Kidney (tissue), 14 donors: ENCODE data around the gene GART. TPM values are rescaled to one million over a fixed set of nuclear protein-coding genes. Genes with fewer than 3 reads are reported as not detected.
"Not testable (repeated sequence)": the region's sequence is repeated elsewhere in the genome, so short reads cannot be mapped to it uniquely, and the experiment has no call there.

ENCODE experiments used
- DNase-seq, 5 donors: peaks; one replicate each; pipeline ENCODE4 v3.0.0-alpha.2; 2013 to 2020
- FAIRE-seq: peaks from 2 replicates; lab custom pipeline; 2012; peaks lifted over from hg19 to GRCh38; lab: Jason Lieb, UNC
- H3K27ac ChIP-seq, 2 donors: one replicate each; pipeline ENCODE4 v1.7.0; 2013; ENCODE audit warnings: low read depth in 2 of 2, low read length in 2 of 2, inconsistent platforms in 1 of 2
- H3K27me3 ChIP-seq: one replicate; pipeline ENCODE4 v1.7.1; 2013; ENCODE audit warnings: low read length, inconsistent platforms; ENCODE audit not compliant: control insufficient read depth, insufficient read depth
- H3K36me3 ChIP-seq, 3 donors: one replicate each; pipeline versions ENCODE4 v1.7.0 to v1.7.1; 2013; ENCODE audit warnings: low read length in 3 of 3, control low read depth in 1 of 3, inconsistent platforms in 1 of 3; ENCODE audit not compliant: insufficient read depth in 3 of 3, control insufficient read depth in 2 of 3
- H3K4me1 ChIP-seq, 3 donors: one replicate each; pipeline versions ENCODE4 v1.7.0 to v1.7.1; 2013; ENCODE audit warnings: low read length in 3 of 3, inconsistent platforms in 1 of 3, low read depth in 1 of 3; ENCODE audit not compliant: control insufficient read depth in 2 of 3, insufficient read depth in 2 of 3
- H3K4me3 ChIP-seq, 3 donors: one replicate each; pipeline versions ENCODE4 v1.7.0 to v1.8.1; 2013; ENCODE audit warnings: low read length in 3 of 3, control low read depth in 1 of 3, inconsistent platforms in 1 of 3
- H3K9ac ChIP-seq, 3 donors: one replicate each; pipeline versions ENCODE4 v1.7.0 to v1.7.1; 2013; ENCODE audit warnings: low read length in 3 of 3, control low read depth in 1 of 3, inconsistent platforms in 1 of 3
- H3K9me3 ChIP-seq, 3 donors: one replicate each; pipeline versions ENCODE4 v1.7.0 to v1.7.1; 2013; ENCODE audit warnings: low read length in 3 of 3, control low read depth in 1 of 3, inconsistent platforms in 1 of 3; ENCODE audit not compliant: control insufficient read depth in 2 of 3, insufficient read depth in 1 of 3
- intact Hi-C: fragments of 100-400 bp; cut with DNase I; formaldehyde crosslinking; loops from one replicate; pipeline ENCODE4 v1.11.1; 2022
- polyA plus RNA-seq: library from polyadenylated mRNA; stranded (reverse); fragments of 350-450 nt; fragmentation: Illumina TruSeq; extraction: RNeasy Lipid Tissue Mini Kit (QIAGEN cat#74804); gene quantifications from one replicate; pipeline ENCODE4 v1.2.3, GENCODE V29; 2014; ENCODE audit warnings: low read depth, low replicate concordance; ENCODE audit not compliant: insufficient read depth
- total RNA-seq: library from RNA; stranded (reverse); fragmentation: NEBNext Ultra II Directional; extraction: Animal tissue kit (Norgen Biotek cat#: 25700); gene quantifications from one replicate; pipeline ENCODE4 v1.2.1, GENCODE V29; 2021
- TF ChIP-seq, protein P1 (sequence below): IDR thresholded peaks from 3 replicates; pipeline ENCODE4 v1.5.1; 2012; ENCODE audit warnings: mild to moderate bottlenecking, moderate library complexity, borderline replicate concordance; ENCODE audit not compliant: insufficient read depth; ENCODE audit errors: extremely low read depth
- donor health status: control.
- donor health status: control.
- donor health status: control.
- donor health status: control.
- donor health status: control.
- donor health status: DM: yes; HTN: yes; CAD: no.
- donor health status: Normal renal cell carcinoma (clear cell type).

The GART gene
- total and polyA plus RNA-seq, 2 donors from 2014 or later, result 17.5 to 60.9 TPM

DNA sequence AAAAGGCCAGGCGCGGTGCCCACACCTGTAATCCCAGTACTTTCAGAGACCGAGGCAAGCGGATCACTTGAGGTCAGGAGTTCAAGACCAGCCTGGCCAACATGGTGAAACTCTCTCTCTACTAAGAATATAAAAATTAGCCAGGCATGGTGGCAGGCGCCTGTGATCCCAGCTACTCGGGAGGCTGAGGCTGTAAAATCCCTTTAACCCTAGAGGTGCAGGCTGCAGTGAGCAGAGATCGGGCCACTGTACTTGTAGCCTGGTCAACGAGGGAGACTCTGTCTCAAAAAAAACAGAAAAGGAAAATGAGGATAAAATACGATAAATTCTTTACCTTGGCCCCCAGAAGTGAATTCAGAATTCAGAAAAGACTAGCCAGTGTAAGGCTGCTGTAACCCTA lies 63.7 kb downstream of the GART start:
- DNase-seq, result peak in 1 of 5 donors; percentile 6
- TF ChIP-seq, protein P1, sequence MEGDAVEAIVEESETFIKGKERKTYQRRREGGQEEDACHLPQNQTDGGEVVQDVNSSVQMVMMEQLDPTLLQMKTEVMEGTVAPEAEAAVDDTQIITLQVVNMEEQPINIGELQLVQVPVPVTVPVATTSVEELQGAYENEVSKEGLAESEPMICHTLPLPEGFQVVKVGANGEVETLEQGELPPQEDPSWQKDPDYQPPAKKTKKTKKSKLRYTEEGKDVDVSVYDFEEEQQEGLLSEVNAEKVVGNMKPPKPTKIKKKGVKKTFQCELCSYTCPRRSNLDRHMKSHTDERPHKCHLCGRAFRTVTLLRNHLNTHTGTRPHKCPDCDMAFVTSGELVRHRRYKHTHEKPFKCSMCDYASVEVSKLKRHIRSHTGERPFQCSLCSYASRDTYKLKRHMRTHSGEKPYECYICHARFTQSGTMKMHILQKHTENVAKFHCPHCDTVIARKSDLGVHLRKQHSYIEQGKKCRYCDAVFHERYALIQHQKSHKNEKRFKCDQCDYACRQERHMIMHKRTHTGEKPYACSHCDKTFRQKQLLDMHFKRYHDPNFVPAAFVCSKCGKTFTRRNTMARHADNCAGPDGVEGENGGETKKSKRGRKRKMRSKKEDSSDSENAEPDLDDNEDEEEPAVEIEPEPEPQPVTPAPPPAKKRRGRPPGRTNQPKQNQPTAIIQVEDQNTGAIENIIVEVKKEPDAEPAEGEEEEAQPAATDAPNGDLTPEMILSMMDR, result no peak
- intact Hi-C loops, result no loop called here
- H3K27ac ChIP-seq, result peak overlapping the region in 1 of 2 donors; percentile 12
- H3K4me3 ChIP-seq, result peak overlapping the region; percentile 88 to 98 (median 98)
- no peak for FAIRE-seq
- no peaks in the 10 kb centered on the region for H3K9me3 ChIP-seq
- no peaks in the 10 kb centered on the region for H3K36me3 ChIP-seq
- no peaks in the 10 kb centered on the region for H3K4me1 ChIP-seq
- H3K27me3 ChIP-seq, result no peaks in the 10 kb centered on the region
- peak overlapping the region in 1 of 3 donors; percentile 96 for H3K9ac ChIP-seq

DNA sequence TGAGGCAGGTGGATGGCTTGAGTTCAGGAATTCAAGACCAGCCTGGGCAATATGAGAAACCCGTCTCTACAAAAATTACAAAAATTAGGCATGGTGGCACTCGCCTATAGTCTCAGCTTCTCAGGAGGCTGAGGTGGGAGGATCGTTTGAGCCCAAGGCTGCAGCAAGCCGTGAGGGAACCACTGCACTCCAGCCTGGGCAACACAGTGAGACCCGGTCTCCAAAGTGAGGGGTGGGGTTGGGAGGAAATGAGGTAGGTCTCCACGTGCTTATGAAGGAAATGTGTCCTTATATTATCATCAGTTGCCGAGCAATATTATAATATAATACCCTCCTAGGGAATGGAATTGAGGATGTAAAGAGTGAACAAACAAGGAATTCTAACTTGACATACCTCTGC lies 64.9 kb downstream of the GART start:
- no peaks in the 10 kb centered on the region for H3K27me3 ChIP-seq
- no peak overlapping the region for H3K9ac ChIP-seq
- intact Hi-C loops, result no loop called here
- no peak overlapping the region for H3K4me3 ChIP-seq
- no peak overlapping the region for H3K27ac ChIP-seq
- no peaks in the 10 kb centered on the region for H3K4me1 ChIP-seq
- H3K9me3 ChIP-seq, result no peaks in the 10 kb centered on the region
- DNase-seq (no peak), FAIRE-seq (no peak)
- no peaks in the 10 kb centered on the region for H3K36me3 ChIP-seq
- TF ChIP-seq, protein P1, result no peak

DNA sequence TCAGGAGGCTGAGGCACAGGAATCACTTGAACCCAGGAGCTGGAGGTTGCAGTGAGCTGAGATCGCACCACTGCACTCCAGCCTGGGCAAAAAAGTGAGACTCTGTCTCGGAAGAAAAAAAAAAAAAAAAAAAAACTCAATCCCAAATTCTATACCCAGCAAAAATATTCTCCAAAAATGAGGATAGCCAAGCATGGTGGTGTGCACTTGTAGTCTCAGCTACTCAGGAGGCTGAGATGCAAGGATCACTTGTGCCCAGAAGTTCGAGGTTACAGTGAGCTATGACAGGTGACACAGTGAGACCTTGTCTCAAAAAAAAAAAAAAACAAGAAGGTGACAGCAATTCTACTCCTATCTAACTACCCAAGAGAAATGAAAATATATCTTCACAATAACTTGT lies 68.6 kb downstream of the GART start:
- no peaks in the 10 kb centered on the region for H3K36me3 ChIP-seq
- intact Hi-C loops, result no loop called here
- no peaks in the 10 kb centered on the region for H3K27me3 ChIP-seq
- H3K27ac ChIP-seq, result no peak overlapping the region
- DNase-seq (no peak), FAIRE-seq (no peak)
- H3K4me1 ChIP-seq, result no peaks in the 10 kb centered on the region
- TF ChIP-seq, protein P1, result no peak
- H3K9me3 ChIP-seq, result no peaks in the 10 kb centered on the region
- no peak overlapping the region for H3K4me3 ChIP-seq
- H3K9ac ChIP-seq, result no peak overlapping the region

DNA sequence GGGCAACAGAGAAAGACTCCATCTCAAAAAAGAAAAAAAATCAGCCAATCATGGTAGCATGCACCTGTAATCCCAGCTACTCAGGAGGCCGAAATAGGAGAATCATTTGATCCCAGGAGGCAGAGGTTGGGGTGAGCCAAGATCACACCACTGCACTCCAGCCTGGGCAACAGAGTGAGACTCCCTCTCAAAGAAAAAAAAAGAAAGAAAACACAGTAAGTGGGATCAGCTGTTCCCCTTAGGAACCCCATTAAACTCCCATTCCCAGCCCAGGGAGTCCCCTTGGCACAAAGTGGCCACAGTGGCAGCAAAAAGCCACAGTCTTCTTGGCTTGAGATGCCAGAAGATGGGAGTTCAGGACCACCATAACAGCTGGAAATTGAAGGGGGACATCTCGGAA lies 71.2 kb downstream of the GART start:
- H3K27ac ChIP-seq, result no peak overlapping the region
- TF ChIP-seq, protein P1, result no peak
- H3K4me3 ChIP-seq, result no peak overlapping the region
- no peak for FAIRE-seq
- H3K9ac ChIP-seq, result no peak overlapping the region
- H3K4me1 ChIP-seq, result no peaks in the 10 kb centered on the region
- peaks cover 0 to under 1% (median 0%) of the 10 kb centered on the region in 3 donors for H3K36me3 ChIP-seq
- DNase-seq, result no peak
- no peaks in the 10 kb centered on the region for H3K9me3 ChIP-seq
- intact Hi-C loops, result no loop called here
- H3K27me3 ChIP-seq, result no peaks in the 10 kb centered on the region

DNA sequence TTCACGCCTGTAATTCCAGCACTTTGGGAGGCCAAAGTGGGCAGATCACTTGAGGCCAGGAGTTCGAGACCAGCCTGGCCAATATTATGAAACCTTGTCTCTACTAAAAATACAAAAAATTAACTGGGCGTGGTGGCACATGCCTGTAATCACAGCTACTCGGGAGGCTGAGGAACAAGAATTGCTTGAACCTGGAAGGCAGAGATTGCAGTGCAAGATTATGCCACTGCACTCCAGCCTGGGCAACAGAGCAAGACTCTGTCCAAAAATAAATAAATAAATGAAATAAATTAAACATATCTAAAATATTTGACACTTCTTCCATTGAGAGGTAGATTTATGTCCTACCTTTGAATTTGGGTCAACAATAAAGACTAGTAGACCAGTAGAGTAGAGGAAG lies 72.7 kb downstream of the GART start:
- intact Hi-C loops, H3K9me3 ChIP-seq, H3K27ac ChIP-seq, H3K27me3 ChIP-seq, DNase-seq, FAIRE-seq, H3K4me3 ChIP-seq, H3K9ac ChIP-seq, H3K36me3 ChIP-seq, H3K4me1 ChIP-seq: not testable (repeated sequence)
